ENCODE results near the gene POLR1A. TPM values are rescaled to one million over a fixed set of nuclear protein-coding genes. Genes with fewer than 3 reads are reported as not detected.

Gene POLR1A
- total RNA-seq, 1 donor from 2014 or later: 43.2 TPM

- H3K36me3 Mint-ChIP-seq (ENCODE audit: unreplicated experiment): peaks cover 53% of the 10 kb centered on the region
- H3K27ac Mint-ChIP-seq (ENCODE audit: unreplicated experiment): no peak overlapping the region
Measured at GRCh38 chr2:86069091-86069685, 36.5 kb downstream of the POLR1A start.

DNA sequence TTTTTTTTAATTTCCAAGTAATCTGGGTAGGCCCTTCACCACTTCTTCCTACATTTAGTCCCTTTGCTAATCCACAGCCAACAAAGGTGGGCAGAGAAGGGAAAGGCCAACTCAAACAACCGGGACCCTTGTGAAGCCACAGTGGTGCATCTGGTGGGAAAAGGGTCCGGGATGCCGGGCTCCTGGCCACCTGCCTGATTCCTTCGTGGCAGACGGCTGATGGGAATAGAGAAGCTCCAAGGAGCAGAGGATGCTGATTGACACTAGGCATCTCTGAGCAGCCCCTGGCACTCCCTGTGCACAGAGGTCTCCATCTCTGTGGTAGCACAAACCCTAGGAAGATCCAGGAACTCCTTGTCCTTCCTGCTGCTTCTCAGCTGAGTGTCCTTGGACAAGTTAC, 37.0 kb downstream of the POLR1A start:
- H3K4me3 Mint-ChIP-seq (ENCODE audit: unreplicated experiment): no peak overlapping the region

More at GRCh38 chr2:86069091-86069685, 36.5 kb downstream of the POLR1A start:
- DNase-seq (ENCODE audit: extremely low spot score, unreplicated experiment): peak; percentile 49
- H3K9me3 Mint-ChIP-seq (ENCODE audit: unreplicated experiment): peaks cover under 1% of the 10 kb centered on the region
- H3K27me3 Mint-ChIP-seq (ENCODE audit: unreplicated experiment): no peaks in the 10 kb centered on the region
- peaks cover 56% of the 10 kb centered on the region for H3K4me1 Mint-ChIP-seq (ENCODE audit: unreplicated experiment)
- TF ChIP-seq, protein P1, sequence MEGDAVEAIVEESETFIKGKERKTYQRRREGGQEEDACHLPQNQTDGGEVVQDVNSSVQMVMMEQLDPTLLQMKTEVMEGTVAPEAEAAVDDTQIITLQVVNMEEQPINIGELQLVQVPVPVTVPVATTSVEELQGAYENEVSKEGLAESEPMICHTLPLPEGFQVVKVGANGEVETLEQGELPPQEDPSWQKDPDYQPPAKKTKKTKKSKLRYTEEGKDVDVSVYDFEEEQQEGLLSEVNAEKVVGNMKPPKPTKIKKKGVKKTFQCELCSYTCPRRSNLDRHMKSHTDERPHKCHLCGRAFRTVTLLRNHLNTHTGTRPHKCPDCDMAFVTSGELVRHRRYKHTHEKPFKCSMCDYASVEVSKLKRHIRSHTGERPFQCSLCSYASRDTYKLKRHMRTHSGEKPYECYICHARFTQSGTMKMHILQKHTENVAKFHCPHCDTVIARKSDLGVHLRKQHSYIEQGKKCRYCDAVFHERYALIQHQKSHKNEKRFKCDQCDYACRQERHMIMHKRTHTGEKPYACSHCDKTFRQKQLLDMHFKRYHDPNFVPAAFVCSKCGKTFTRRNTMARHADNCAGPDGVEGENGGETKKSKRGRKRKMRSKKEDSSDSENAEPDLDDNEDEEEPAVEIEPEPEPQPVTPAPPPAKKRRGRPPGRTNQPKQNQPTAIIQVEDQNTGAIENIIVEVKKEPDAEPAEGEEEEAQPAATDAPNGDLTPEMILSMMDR (IDR thresholded peaks at IDR 0.05): no peak
- H3K4me3 Mint-ChIP-seq (ENCODE audit: unreplicated experiment): no peak overlapping the region

GRCh38 chr2:86068136-86068588, 37.5 kb downstream of the POLR1A start:
- no peaks in the 10 kb centered on the region for H3K27me3 Mint-ChIP-seq (ENCODE audit: unreplicated experiment)
- H3K27ac Mint-ChIP-seq (ENCODE audit: unreplicated experiment): no peak overlapping the region
- H3K4me3 Mint-ChIP-seq (ENCODE audit: unreplicated experiment): no peak overlapping the region
- H3K36me3 Mint-ChIP-seq (ENCODE audit: unreplicated experiment): peaks cover 63% of the 10 kb centered on the region
- peaks cover 55% of the 10 kb centered on the region for H3K4me1 Mint-ChIP-seq (ENCODE audit: unreplicated experiment)
- TF ChIP-seq, protein P1 (IDR thresholded peaks at IDR 0.05): no peak
- DNase-seq (ENCODE audit: extremely low spot score, unreplicated experiment): no peak
- peaks cover 10% of the 10 kb centered on the region for H3K9me3 Mint-ChIP-seq (ENCODE audit: unreplicated experiment)

More for the DNA sequence above, 37.0 kb downstream of the POLR1A start:
- Mint-ChIP-seq H3K27me3 (ENCODE audit: unreplicated experiment) (no peaks in the 10 kb centered on the region), H3K9me3 (ENCODE audit: unreplicated experiment) (peaks cover 6% of the 10 kb centered on the region), H3K27ac (ENCODE audit: unreplicated experiment) (no peak overlapping the region), H3K4me1 (ENCODE audit: unreplicated experiment) (peaks cover 60% of the 10 kb centered on the region), H3K36me3 (ENCODE audit: unreplicated experiment) (peaks cover 58% of the 10 kb centered on the region)
- DNase-seq (ENCODE audit: extremely low spot score, unreplicated experiment): no peak
- TF ChIP-seq, protein P1 (IDR thresholded peaks at IDR 0.05): no peak

DNA sequence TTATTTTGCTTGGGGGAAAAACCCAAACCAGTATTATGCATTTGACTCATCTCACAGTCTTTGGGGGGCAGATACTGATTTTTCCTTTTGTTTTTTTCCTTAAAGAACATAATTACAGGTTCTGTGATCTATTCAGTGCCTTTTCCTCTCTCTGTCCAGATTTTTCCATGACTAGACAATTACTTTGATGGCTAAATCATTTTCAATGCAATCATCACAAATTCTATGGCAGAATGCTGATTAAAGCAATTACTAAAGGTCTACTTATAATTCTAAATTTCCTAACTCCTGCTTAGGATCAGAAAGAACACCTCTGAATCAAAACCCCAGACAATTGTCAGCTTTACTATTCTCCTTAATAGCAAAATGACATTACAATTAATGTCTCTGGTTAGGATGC, 38.8 kb downstream of the POLR1A start:
- no peak overlapping the region for H3K4me3 Mint-ChIP-seq (ENCODE audit: unreplicated experiment)
- peaks cover 16% of the 10 kb centered on the region for H3K9me3 Mint-ChIP-seq (ENCODE audit: unreplicated experiment)
- peaks cover 47% of the 10 kb centered on the region for H3K4me1 Mint-ChIP-seq (ENCODE audit: unreplicated experiment)
- H3K27me3 Mint-ChIP-seq (ENCODE audit: unreplicated experiment): no peaks in the 10 kb centered on the region
- H3K36me3 Mint-ChIP-seq (ENCODE audit: unreplicated experiment): peaks cover 72% of the 10 kb centered on the region
- no peak for DNase-seq (ENCODE audit: extremely low spot score, unreplicated experiment)
- TF ChIP-seq, protein P1 (IDR thresholded peaks at IDR 0.05): no peak
- no peak overlapping the region for H3K27ac Mint-ChIP-seq (ENCODE audit: unreplicated experiment)

- peaks cover 74% of the 10 kb centered on the region for H3K36me3 Mint-ChIP-seq (ENCODE audit: unreplicated experiment)
- H3K4me1 Mint-ChIP-seq (ENCODE audit: unreplicated experiment): peaks cover 43% of the 10 kb centered on the region
- H3K4me3 Mint-ChIP-seq (ENCODE audit: unreplicated experiment): no peak overlapping the region
- TF ChIP-seq, protein P1 (IDR thresholded peaks at IDR 0.05): no peak
- peaks cover 16% of the 10 kb centered on the region for H3K9me3 Mint-ChIP-seq (ENCODE audit: unreplicated experiment)
- DNase-seq (ENCODE audit: extremely low spot score, unreplicated experiment): no peak
- H3K27ac Mint-ChIP-seq (ENCODE audit: unreplicated experiment): peak overlapping the region; percentile 74
- no peaks in the 10 kb centered on the region for H3K27me3 Mint-ChIP-seq (ENCODE audit: unreplicated experiment)
Measured at GRCh38 chr2:86066007-86066578, 39.6 kb downstream of the POLR1A start.
